T follicular helper cell (primary cell): ENCODE results near the gene CFL1.

Source experiments
- DNase-seq: peaks from one replicate; pipeline ENCODE4 v3.0.0-alpha.2; 2020; ENCODE audit warnings: low read depth

Gene CFL1

DNA sequence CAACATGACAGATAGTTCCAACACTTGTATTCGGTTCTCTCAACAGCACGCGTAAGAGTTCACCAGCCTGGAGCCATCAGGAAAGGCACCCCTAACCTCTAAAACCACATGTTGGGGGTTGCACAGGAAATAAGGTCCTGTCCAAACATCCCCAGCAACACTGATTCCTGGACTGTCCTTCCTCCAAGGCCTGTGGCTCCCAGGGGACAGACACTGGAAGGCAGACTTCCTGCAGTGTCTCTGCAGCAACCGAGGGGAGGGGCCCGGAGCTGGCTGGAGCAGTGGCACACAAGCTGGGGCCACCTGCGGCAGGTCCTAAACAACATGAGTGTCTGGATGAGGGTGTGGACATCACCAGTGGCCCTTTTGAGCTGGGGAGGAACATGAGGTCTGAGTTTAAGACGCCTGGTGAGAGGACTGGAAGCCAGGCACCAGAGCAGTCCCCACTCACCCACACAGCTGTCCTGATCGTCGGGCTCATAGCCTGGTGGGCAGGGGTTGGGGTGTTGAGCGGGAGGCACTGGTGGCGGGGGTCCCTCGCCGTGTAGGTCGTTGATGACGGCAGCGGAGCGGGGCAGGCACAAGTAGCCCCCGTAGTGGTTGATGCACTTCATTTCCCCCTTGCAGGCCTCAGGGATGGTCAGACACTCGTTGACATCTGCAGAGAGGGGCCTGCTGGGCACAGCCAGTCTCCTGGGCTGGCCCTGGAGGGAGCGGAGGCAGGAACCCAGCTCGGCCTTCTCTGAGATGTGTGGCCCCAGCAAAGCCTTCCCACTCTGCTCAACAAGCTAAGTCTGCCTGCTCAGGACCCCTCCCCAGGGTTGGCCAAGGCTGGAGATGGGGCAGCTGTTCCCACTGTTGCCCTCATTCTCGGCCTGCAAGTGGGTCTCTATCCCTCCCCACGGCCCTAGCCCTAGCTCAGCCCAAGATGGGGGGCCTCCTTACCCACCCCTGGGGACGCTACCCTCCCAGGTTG, 13.0 kb upstream of the CFL1 start:
- DNase-seq: no peak

GRCh38 chr11:65870307-65870658, 12.3 kb upstream of the CFL1 start:
- no peak for DNase-seq

DNA sequence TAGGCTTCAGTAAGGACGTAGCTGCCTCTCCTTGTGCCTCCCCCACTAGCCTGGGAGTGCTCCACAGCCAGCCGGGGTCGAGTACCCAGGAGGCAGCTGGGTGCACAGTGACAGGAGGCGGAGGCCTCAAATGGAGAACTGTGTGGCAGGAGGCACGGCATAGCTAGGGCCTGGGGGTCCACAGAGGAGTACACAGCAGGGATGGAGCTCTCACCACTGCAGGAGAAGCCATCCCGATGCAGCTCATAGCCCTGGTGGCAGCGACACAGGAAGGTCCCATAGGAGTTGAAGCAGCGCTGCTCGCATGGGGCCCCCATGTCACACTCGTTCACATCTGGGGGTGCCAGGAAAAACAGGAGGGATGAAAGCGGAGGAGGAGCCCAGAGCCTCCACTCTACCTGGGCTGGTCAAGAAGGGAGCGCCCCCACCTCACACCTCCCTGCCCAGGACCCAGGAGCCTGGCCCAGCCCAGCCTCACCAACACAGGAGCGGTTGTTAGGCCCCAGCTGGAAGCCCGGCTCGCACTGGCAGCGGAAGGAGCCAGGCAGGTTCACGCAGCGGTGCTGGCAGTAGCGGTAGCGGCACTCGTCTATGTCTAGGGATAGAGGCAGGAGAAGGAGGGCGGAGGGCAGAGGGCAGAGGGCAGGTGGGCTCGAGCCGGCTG, 11.8 kb upstream of the CFL1 start:
- DNase-seq: no peak

GRCh38 chr11:65868907-65869306, 10.9 kb upstream of the CFL1 start:
- no peak for DNase-seq

DNA sequence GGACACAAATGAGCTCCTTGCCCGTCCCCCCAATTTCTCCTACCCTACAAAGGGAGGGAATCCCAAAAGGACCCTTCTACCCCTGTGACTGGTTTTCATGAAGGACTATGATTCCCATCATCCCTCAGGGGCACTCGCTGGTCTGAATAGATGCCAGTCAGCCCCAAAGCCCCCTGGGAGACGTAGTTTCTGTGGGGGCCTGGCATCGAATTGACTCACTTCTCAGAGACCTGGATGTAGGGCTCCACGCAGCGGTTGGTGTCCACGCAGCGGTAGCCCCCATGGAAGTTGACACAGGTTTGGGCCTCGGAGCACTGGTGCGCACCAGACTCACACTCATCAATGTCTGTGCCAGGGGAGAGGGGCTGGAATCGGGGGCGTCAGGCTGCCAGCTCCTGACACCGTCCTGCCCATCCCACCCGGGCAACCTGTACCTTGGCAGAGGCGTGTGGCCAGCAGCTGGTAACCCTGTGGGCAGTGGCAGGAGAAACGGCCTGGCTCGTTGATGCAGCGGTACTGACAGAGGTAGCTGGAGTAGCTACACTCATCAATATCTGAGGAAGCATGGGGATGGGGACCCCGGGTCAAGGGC, 10.2 kb upstream of the CFL1 start:
- DNase-seq: no peak

GRCh38 chr11:65867284-65868071, 9.5 kb upstream of the CFL1 start:
- no peak for DNase-seq

GRCh38 chr11:65866509-65867283, 8.7 kb upstream of the CFL1 start:
- no peak for DNase-seq

DNA sequence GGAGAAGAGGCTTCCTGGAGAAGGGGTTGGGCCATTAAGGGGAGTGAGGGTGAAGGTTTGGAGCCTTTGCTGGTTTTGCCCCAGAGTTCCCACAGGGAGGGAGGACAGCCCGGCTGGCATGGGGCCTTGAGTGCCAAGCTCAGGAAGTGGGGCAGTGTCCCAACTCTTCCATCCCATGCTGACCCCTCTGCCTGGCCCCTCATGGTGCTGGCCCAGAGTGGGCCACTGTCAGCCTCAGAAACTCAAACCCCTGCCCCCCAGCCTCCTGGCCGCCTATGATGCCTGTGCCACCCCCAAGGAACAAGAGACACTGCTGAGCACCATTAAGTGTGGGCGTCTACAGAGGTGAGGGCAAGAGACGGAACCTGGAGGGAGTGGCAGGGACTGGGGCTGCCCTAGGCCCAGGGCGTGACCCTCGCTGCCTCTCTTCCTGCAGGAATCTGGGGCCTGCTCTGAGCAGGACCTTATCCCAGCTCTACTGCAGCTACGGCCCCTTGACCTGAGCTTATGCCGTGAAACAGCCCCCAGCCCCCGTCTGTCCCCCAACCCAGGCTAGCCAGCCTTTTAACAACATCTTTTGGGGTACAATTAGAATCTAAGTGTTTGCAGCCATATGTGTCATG, 7.7 kb upstream of the CFL1 start:
- no peak for DNase-seq

DNA sequence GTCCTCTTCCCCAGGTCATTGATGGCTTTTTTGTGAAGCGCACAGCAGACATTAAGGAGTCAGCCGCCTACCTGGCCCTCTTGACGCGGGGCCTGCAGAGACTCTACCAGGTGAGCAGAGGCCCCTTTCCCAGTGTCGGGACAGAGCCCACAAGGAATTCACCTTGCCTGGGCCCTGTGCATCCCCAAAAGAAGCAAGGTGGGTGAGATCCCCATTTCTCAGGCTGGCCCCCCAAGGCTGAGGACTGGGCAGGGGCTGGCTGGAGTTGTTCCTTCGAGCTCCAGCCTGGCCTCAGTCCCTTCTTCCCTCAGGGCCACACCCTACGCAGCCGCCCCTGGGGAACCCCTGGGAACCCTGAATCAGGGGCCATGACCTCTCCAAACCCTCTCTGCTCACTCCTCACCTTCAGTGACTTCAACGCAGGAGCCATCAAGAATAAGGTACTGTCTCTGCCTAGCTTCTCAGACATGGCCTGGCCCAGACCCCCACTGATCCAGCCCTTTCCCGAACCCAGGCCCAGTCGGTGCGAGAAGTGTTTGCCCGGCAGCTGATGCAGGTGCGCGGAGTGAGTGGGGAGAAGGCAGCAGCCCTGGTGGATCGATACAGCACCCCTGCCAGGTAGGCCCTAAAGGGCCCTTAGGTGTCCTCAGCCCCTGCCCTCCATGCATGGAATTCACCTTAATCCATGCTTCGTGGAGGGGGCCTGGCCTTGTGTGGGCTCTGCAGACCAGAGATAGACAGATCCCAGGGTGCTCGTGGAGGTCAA, 6.9 kb upstream of the CFL1 start:
- no peak for DNase-seq

DNA sequence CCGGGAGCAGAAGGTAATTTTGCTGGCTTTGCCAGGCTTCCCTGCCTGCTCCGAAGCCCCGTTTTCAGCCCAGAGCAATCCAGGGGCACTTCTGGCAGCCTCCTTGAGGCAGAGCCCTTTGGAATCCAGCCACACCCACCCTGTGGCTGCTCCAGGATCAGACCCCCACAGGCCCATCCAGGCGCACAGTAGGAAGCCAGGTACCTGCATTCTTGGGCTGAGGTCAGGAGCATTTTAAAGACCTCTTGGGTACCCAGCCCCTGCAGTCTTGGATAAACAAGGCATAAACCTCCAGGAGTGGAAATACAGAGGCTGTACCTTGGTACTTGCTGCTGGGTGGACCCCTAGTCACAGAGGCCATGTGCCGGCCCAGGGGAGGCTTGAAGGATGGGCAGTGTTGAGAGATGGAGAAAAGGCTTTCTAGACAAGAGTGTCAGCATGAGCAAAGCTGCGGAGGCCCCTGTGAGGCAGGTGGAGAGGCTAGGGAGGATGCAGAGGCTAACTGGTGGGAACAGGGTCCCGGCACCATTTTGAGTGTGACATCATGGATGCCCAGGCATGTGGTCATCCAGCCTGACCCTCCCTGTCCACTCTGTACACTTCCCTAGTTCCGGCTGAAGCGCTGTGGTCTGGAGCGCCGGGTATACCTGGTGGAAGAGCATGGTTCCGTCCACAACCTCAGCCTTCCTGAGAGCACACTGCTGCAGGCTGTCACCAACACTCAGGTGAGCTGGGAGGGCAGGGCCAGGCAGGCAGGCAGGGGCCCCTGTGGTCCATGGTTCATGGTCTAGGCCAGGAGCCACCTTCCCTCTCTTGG, 6.1 kb upstream of the CFL1 start:
- no peak for DNase-seq

DNA sequence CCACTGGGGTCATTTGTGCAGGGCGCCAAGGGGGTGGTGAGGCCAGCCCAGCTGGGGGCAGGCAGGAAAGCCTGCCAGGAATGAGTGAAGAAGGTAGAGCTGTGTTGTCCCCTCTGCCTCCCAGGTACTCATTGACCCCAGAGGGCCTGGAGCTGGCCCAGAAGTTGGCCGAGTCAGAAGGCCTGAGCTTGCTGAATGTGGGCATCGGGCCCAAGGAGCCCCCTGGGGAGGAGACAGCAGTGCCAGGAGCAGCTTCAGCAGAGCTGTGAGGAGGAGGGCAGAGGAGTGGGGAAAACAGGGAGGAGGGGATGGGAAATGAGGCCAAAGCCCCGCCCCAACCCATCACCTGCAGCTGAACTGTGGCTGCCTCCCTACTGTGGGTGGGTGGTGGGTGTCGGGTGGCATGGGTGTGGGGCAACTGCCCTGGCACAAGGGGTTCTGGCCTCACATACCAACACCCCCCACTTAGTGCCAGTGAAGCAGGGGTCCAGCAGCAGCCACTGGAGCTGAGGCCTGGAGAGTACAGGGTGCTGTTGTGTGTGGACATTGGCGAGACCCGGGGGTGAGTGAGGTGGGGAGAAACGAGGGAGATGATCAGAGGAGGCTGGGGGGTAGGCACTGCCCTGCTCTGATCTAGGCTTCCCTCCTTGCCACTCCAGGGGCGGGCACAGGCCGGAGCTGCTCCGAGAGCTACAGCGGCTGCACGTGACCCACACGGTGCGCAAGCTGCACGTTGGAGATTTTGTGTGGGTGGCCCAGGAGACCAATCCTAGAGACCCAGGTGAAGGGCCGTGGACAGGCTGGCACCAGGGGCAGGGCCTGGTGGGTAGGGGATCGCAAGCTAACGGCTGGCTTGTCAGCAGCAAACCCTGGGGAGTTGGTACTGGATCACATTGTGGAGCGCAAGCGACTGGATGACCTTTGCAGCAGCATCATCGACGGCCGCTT, 5.2 kb upstream of the CFL1 start:
- no peak for DNase-seq

DNA sequence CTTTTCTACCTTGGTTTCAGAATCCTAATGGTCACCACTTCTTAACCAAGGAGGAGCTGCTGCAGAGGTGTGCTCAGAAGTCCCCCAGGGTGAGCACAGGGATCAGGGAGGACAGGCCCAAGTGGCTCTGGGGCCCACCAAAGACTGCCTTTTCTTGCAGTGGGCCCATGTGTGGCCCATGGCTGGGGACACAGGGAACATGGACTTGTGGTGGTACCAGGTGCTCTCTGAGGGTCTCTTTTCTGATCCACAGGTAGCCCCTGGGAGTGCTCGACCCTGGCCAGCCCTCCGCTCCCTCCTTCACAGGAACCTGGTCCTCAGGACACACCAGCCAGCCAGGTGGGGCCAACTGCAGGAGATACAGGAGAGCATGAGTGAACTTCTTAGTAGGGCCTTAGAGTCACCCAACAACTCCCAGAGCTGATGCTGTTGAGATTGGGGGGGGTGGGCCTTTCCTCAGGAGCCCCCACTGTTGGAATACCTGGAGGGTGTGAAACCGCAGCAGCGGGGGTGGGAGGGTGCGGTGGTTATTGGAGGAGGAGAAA, 4.3 kb upstream of the CFL1 start:
- DNase-seq: no peak

- no peak for DNase-seq
These were observed 3.7 kb upstream of the CFL1 start for GRCh38 chr11:65861533-65862183.

DNA sequence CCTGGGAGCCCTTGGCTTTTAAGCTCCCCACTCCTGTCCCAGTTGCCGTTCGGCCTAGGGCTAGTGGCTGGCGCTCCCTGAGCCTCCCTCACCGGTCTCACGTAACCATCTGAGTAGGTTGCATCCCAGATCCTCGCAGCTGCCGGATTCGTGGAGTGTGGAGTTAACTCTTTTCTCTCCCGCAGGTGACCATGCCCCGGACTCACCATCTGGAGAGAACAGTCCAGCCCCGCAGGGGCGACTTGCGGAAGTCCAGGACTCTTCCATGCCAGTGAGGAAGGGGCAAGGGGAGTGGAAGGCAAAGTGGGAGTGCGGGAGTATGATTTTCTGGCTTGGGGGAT, 3.2 kb upstream of the CFL1 start:
- DNase-seq: no peak

DNA sequence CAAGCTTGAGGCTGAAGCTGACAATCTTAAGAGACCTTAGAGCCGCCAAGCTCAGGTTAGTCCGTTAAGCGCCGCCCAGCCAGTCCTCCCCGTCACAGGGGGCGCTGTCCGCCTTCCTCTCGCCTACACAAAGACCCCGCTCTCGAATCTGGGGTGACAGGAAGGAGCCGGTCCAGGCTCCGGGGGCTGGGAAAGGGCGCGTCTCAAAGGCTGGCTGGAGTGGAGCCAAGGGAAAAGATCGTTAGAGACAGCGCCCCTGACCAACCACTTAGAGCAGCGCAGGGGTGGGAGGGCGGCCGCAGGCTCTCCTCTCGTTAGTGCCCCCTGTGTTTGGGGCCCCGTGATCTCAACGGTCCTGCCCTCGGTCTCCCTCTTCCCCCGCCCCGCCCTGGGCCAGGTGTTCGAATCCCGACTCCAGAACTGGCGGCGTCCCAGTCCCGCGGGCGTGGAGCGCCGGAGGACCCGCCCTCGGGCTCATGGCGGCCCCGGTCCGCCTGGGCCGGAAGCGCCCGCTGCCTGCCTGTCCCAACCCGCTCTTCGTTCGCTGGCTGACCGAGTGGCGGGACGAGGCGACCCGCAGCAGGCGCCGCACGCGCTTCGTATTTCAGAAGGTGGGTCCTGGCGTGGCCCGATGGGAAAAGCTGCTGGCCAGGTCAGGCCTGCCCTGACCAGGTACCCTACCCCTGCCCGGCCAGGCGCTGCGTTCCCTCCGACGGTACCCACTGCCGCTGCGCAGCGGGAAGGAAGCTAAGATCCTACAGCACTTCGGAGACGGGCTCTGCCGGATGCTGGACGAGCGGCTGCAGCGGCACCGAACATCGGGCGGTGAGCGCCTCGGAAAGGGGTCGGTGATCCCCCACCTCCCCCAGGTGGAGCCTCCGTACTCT, 2.5 kb upstream of the CFL1 start, which contains the start of gene MUS81:
Gene MUS81, plus strand, starts transcription at position 156 of the 887 bp plus-strand sequence. Its CDS starts 321 bp downstream, at position 477.
- peak; percentile 92 for DNase-seq

DNA sequence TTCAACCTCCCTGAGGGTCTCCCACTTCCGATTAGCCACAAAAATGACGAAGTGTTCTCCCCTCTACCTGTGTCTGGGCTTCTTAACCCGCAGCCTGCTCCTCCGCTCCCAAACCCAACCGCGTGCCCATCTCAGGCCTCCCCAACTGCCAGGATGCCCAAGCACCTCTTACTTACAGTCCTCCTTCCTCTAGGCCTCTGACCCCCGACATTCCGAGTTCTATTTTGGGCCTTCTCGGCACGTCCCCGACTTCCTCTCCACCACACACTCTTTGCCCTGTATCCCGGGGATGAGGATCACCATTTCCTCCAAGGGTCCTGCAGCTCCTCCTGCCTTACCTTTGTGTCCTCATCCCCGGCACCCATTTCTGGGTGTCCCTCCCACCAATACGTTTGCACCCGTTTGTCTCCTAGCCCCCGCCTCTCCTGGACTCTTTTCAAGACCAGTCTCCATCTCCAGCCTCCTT, 1.9 kb upstream of the CFL1 start:
- DNase-seq: no peak
